PFSK-1 (cell line): ENCODE measurements around the gene BMX.

Source experiments
- FOXP2 ChIP-seq: optimal IDR thresholded peaks from 2 replicates; pipeline ENCODE3; 2011; ENCODE audit warnings: borderline replicate concordance, control low read depth, inconsistent platforms; ENCODE audit not compliant: insufficient read depth; ENCODE audit errors: extremely low read length, extremely low read depth
- POLR2AphosphoS5 ChIP-seq: IDR thresholded peaks from 2 replicates; pipeline ENCODE4 v1.6.1; 2012; ENCODE audit warnings: low read depth, mild to moderate bottlenecking, control low read depth, low read length, moderate library complexity
- SIN3A ChIP-seq: IDR thresholded peaks from 2 replicates; pipeline ENCODE4 v1.6.1; 2012; ENCODE audit warnings: mild to moderate bottlenecking, low read length, moderate library complexity, borderline replicate concordance; ENCODE audit not compliant: insufficient read depth
- TAF1 ChIP-seq: IDR thresholded peaks from 2 replicates; pipeline ENCODE4 v1.6.1; 2012; ENCODE audit warnings: low read length, control low read depth, borderline replicate concordance; ENCODE audit not compliant: insufficient read depth
- TF ChIP-seq, protein P1 (sequence below), 2 experiments: IDR thresholded peaks; 2 replicates each; pipeline versions ENCODE4 v1.6.1 to v1.8.0; 2011 to 2012; ENCODE audit warnings: low read depth in 2 of 2, low read length in 2 of 2, control low read depth in 1 of 2, inconsistent platforms in 1 of 2, mild to moderate bottlenecking in 1 of 2, moderate library complexity in 1 of 2; ENCODE audit not compliant: insufficient read depth in 1 of 2

BMX gene

DNA sequence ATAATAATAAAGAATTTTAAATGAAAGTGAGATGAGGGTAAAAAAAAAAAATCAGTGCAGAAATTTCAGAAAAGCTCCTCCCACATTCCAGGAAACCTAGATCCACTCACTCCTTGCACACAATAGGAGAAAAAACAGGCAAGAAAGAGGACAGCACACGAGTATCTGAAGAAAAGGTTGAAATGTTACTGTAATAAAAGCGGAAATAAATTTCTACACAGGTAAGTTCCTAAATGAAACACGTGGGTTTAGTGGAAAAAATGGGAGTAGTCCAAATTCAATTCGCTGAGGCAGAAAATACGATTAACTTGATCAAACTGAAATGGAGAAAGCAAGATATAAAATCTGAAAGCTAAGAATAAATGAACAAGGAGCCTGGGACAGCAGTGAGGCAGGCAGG, 102.2 kb downstream of the BMX start:
- TF ChIP-seq FOXP2, result no peak
- no peak for TF ChIP-seq TAF1
- TF ChIP-seq POLR2AphosphoS5, result no peak
- TF ChIP-seq SIN3A, result no peak
- TF ChIP-seq, protein P1, sequence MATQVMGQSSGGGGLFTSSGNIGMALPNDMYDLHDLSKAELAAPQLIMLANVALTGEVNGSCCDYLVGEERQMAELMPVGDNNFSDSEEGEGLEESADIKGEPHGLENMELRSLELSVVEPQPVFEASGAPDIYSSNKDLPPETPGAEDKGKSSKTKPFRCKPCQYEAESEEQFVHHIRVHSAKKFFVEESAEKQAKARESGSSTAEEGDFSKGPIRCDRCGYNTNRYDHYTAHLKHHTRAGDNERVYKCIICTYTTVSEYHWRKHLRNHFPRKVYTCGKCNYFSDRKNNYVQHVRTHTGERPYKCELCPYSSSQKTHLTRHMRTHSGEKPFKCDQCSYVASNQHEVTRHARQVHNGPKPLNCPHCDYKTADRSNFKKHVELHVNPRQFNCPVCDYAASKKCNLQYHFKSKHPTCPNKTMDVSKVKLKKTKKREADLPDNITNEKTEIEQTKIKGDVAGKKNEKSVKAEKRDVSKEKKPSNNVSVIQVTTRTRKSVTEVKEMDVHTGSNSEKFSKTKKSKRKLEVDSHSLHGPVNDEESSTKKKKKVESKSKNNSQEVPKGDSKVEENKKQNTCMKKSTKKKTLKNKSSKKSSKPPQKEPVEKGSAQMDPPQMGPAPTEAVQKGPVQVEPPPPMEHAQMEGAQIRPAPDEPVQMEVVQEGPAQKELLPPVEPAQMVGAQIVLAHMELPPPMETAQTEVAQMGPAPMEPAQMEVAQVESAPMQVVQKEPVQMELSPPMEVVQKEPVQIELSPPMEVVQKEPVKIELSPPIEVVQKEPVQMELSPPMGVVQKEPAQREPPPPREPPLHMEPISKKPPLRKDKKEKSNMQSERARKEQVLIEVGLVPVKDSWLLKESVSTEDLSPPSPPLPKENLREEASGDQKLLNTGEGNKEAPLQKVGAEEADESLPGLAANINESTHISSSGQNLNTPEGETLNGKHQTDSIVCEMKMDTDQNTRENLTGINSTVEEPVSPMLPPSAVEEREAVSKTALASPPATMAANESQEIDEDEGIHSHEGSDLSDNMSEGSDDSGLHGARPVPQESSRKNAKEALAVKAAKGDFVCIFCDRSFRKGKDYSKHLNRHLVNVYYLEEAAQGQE (IDR thresholded peaks at IDR 0.05; ENCODE audit: insufficient read depth in 1 of 2, low read depth in 2 of 2, low read length in 2 of 2), result no peak

DNA sequence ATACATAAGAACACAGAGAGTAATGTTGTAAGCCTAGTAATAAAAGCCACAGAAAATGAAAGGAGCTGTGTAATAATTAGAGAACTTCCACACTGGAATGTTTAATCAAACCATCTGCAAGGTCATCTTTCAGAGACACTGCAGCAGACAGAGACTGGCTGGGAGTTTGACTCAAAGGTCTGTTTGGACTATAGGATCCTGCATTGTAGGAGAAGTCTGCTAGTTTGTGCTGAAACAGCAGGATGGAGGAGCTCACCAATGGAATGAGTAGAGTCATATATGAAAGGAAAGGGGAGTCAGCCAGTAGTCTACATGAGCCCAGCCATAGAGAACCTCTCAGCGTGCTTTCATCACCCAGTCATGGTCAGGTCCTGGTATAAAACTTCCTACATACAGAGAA, 104.6 kb downstream of the BMX start:
- no peak for TF ChIP-seq POLR2AphosphoS5
- TF ChIP-seq TAF1, result no peak
- no peak for TF ChIP-seq FOXP2
- TF ChIP-seq SIN3A, result no peak
- TF ChIP-seq, protein P1 (IDR thresholded peaks at IDR 0.05; ENCODE audit: insufficient read depth in 1 of 2, low read depth in 2 of 2, low read length in 2 of 2), result no peak
